ENCODE results near the gene KAT6B.
"Not testable (repeated sequence)": the region's sequence is repeated elsewhere in the genome, so short reads cannot be mapped to it uniquely, and the experiment has no call there.

Gene KAT6B

GRCh38 chr10:74889662-74889998 is 63.2 kb downstream of the KAT6B start:
- no peak for DNase-seq (ENCODE audit: low read depth in 2 of 2)

DNA sequence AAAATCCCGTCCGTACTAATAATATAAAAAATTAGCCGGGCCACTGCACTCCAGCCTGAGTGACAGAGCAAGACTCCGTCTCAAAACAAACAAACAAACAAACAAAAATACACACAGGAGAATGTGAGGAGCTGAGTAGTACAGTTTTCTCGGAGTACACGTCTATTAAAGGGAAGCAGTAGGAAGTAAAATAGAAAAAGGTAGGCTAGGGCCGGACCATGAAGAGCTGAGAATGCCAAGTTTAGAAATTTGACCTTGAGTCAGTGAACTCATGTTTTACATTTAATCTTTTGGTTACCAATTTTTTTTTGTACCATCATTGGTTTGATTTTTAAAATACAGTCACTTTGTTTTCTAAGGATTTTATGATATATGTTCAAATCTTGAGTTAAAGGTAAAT is 64.1 kb downstream of the KAT6B start:
- DNase-seq (ENCODE audit: low read depth in 2 of 2), result no peak

- no peak for DNase-seq (ENCODE audit: low read depth in 2 of 2)
These were observed 64.7 kb downstream of the KAT6B start for GRCh38 chr10:74891053-74891452.

- DNase-seq (ENCODE audit: low read depth in 2 of 2), result no peak
These were observed 66.4 kb downstream of the KAT6B start for GRCh38 chr10:74892839-74893238.

DNA sequence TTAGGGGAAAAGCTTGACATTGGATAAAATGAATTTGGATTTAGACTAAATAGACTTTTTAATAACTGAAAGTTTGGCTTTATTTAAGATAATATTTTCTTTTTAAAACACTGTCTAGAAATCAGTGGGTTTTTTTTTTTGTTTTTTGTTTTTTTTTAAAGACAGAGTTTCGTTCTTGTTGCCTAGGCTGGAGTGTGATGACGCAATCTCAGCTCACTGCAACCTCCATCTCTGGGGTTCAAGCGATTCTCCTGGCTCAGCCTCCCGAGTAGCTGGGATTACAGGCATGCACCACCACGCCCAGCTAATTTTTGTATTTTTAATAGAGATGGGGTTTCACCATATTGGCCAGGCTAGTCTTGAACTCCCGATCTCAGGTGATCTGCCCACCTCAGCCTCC is 66.9 kb downstream of the KAT6B start:
- not testable (repeated sequence) for DNase-seq (ENCODE audit: low read depth in 2 of 2)

DNA sequence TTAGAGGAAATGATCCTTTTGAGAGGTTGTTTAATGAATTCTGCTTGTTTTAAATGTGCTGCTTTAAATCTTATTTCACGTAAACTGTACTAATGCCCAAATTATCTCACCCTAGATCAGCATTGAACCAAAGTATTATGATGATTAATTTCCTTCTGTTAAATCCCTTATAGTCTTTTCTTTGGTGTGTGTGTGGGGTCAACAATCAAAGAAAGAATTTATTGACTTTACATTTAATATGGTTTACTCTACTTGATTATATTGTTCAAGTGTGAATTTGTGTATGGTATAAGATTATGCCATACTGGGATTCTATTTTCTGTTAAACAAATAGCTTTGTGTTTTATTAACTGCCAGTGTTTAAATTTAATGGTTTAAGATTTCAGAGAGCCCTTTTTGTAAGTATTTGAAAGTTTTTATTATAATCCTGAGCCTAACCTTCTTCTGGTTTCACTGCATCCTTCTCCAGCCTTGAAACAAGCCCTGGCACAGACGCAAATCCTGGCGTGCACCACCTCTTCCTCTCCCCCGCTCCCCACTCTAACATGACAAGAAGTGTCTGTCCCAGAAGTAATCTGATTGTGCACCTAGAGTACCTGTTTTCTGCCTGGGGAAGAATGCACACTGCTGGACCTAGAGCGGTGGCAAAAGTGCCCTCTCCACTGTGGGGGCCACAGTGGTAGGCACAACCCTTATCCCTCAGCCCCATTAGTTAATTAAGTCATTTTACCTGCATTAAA is 70.6 kb downstream of the KAT6B start:
- no peak for DNase-seq (ENCODE audit: low read depth in 2 of 2)

DNA sequence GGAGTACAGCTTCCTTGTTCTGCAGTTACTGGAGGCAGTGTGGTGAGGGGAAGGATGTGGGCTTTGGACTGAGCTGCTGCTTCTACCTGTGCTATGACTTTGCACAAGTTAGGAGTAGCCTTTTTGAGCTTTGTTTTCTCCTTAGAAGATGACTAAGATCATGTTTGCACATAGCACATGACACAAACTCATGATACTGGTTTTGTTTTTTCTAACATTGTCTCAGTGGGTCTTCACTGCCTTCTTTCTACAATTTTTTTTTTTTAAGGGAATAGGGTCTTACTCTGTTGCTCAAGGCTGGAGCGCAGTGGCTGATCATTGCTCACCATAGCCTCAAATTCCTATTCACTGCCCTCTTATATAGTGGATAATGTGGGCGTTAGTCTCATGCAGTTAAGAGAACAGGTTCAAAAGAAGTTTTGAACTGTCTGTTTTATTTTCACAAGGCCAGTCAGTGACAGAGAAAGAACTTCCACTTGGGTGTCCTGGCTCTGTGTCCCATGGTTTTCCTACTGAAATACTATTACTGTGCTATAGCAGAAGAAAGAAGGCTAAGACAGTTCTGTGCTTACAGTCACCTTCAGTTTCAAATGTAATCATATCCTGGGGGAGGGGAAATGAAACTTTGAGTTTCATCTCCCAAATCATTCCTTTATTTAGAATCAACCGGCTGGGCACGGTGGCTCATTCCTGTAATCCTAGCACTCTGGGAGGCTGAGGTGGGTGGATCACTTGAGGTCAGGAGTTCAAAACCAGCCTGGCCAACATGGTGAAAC is 72.0 kb downstream of the KAT6B start:
- DNase-seq (ENCODE audit: low read depth in 2 of 2), result no peak

DNA sequence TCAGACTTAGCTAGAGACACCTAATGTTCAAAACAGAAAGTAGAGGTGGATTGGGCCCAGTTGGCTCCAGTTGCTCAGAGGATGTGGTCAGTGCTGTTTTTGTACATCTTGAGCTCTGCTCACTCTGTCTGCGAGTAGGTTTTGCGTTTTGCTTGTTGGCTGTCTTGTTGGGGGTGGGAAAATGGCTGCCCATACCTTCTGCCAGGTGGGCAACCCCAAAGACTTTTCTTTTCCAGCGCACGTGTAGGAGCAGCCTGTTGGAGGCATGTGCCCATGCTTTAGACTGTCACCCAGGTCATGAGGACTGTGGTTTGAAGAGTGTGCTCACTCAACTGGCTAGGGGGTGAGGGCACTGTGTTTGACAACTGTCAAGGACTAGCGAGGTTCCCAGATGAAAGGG is 73.9 kb downstream of the KAT6B start:
- DNase-seq (ENCODE audit: low read depth in 2 of 2), result no peak

DNA sequence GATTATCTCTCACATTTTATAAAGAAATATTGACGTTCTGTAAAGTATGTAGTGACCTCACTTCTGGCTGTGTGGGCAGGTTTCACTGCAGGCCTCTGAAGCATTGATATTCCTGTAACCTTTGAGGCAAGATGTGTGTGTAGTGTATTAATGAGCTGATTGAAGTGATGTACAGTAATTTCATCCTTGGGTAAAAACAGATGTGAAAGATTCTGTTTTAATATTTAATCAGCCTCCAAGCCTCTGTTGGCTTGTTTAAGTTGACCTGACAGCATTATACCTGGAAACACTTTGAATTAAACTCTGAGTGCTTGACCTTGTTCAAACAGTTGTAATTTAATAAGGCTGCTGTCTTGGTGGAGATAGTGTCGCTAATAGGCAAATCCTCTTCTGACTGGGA is 74.9 kb downstream of the KAT6B start:
- no peak for DNase-seq (ENCODE audit: low read depth in 2 of 2)

DNA sequence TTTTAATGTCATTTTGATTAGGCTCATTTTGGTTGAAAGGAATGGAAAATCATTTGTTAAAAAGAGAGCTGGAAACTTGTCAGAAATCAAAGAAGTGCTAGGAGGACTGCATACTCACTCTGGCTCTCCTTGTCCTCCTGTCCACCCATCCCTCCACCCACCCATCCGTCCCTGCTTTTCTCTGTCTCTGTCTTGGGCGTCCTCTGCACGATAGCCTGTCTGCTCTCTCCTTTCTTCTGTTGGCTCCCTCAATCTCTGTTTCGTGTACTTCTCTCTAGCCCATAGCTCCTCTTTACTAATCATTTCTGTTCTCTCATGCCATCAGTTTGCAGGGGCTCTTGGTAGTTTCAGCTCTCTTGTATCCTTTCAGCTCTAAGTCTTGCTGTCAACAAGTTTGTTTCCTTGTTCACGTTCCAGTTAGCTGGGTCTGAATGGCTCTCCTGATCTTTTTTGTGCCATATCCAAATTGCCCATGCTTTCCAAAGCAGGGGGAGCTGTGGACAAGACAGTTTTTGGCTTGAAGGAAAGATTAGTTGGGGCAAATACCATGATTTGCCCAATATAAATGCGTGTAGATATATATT is 75.6 kb downstream of the KAT6B start:
- no peak for DNase-seq (ENCODE audit: low read depth in 2 of 2)

GRCh38 chr10:74903491-74903890 is 77.1 kb downstream of the KAT6B start:
- no peak for DNase-seq (ENCODE audit: low read depth in 2 of 2)

DNA sequence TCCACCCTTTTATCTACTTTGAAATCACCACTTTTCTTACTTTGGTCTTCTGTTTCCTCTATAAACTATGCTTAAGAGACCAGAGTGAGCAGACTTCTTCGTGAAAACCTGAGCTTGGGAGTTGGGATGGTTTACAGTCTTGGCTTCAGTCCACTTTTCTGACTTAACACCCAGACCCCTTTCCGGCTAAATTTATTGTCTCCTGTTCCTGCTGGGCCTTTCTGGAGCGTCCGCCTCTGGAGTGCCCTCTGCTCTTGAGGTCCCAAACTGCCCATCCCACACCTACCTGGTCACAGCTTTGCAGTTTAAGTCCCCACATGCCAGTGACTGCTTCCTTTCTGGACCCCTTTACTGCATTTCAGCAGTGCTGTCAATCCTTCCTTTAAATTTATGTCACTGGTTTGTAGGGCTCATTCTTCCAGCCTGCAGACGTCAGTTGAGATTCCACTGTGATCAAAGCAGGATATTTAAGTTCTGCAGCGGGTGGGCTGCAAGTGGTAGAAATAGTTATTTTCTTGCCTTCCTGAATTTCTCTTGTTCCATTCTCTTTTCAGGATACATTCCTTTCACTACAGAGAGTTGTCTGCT is 80.3 kb downstream of the KAT6B start:
- no peak for DNase-seq (ENCODE audit: low read depth in 2 of 2)

GRCh38 chr10:74909670-74910069 is 83.3 kb downstream of the KAT6B start:
- DNase-seq (ENCODE audit: low read depth in 2 of 2), result no peak

GRCh38 chr10:74910241-74910975 is 84.0 kb downstream of the KAT6B start:
- DNase-seq (ENCODE audit: low read depth in 2 of 2), result no peak

- no peak for DNase-seq (ENCODE audit: low read depth in 2 of 2)
These were observed 84.6 kb downstream of the KAT6B start for GRCh38 chr10:74910976-74911350.

GRCh38 chr10:74912182-74912581 is 85.8 kb downstream of the KAT6B start:
- DNase-seq (ENCODE audit: low read depth in 2 of 2), result no peak

GRCh38 chr10:74912682-74913081 is 86.3 kb downstream of the KAT6B start:
- no peak for DNase-seq (ENCODE audit: low read depth in 2 of 2)

DNA sequence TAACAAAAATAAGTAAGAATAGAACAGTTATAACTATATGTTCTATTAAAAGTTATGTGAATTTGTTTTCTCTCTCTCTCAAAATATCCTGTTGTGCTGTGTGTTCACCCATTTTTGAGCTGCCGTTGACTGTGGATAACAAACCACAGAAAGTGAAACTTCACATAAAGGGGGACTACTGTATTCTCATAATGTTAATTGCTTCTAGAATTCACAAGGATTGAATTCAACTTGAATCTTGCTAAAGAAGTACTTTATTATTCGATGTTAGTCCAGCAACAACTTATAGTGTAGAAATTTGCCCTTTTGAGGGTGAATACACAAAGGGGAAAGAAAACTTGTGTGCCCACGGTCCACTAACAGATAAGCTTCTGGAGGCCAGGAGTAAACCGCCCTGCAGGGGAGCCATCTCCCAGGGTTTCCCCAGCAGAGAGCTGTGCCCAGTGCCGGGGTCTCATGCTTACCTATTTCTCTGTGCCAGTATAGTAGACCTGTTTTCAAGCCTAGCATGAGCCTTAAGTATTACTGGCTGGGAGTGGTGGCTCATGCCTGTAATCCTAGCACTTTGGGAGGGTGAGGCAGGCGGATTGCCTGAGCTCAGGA is 87.1 kb downstream of the KAT6B start:
- no peak for DNase-seq (ENCODE audit: low read depth in 2 of 2)

GRCh38 chr10:74916283-74916682 is 89.9 kb downstream of the KAT6B start:
- DNase-seq (ENCODE audit: low read depth in 2 of 2), result no peak

DNA sequence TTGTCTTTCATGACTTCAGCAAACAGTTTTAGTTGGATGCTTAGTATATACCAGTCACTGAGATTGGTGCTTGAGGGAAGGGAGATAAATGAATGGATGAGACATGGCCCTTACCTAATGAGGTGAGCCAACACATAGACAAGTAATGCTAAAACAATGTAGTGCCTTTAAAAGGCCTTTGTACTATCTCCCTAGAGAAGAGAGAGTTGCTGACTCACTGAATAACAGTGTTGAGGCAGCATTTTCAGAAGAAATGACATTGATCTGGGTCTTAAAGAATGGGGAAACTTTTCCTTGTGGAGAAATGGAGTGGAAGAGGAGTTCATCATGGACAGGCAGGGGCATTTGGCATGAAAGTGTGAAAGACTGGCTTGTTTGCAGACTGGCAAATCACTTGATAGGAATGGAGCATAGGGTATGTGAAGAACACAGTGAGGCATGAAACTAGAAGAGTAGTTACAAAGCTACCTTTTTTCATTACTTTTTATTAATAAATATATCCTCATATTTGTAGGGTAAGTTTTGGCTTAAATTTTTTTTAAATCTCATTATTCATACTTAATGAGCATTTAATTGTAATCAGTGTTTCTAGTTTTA is 91.2 kb downstream of the KAT6B start:
- no peak for DNase-seq (ENCODE audit: low read depth in 2 of 2)

- no peak for DNase-seq (ENCODE audit: low read depth in 2 of 2)
These were observed 93.3 kb downstream of the KAT6B start for GRCh38 chr10:74919671-74920070.
